PFSK-1 (cell line): ENCODE measurements around the gene SP6.

Experiments used
- POLR2AphosphoS5 ChIP-seq: IDR thresholded peaks from 2 replicates; pipeline ENCODE4 v1.6.1; 2012; ENCODE audit warnings: low read depth, mild to moderate bottlenecking, control low read depth, low read length, moderate library complexity
- SIN3A ChIP-seq: IDR thresholded peaks from 2 replicates; pipeline ENCODE4 v1.6.1; 2012; ENCODE audit warnings: mild to moderate bottlenecking, low read length, moderate library complexity, borderline replicate concordance; ENCODE audit not compliant: insufficient read depth

DNA sequence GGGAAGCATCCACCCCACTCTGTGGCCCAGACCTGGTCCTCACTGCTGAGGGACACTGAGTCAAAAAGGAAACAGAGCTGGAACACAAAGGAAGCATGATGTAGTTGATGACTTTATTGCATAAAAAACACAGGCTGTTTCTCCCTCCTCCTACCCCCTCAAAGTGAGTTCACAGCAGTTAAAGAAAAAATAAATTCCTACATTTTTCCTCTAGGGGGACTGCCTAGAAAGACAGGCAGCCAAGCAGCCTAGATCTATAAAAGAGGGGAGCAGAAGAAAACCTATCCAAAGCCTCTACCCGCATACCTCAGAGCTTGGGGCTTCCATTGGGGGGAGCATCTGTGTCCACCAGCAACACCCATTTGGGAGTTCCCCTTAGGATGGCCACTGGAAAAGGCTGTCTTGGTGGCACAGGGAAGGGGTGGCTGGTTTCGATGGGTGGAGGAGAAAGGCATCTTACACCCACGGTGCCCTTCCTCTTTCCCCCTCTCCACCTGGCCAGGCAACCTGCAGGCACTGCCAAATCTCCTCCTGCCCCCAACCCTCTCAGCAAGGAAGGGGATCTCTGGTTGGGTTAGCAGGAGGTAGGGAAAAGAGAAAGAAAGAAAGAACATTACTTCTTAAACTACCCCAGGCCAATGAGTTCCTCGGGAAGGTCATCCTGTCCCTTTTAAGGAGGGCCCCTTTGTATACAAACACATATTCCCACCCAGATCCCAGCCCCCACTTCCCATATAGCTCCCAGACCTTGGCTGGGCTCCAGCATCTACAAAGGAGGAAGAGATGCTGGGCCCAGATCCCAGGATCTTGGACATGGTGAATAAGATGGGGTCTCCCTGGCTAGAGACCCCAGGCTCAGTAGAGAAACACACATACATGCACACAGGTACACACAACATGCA, 5.9 kb downstream of the SP6 start:
- TF ChIP-seq POLR2AphosphoS5 (no peak), SIN3A (no peak)
